ENCODE results near the gene ZNF385D.
"Not testable (repeated sequence)": the region's sequence is repeated elsewhere in the genome, so short reads cannot be mapped to it uniquely, and the experiment has no call there.

The ZNF385D gene

DNA sequence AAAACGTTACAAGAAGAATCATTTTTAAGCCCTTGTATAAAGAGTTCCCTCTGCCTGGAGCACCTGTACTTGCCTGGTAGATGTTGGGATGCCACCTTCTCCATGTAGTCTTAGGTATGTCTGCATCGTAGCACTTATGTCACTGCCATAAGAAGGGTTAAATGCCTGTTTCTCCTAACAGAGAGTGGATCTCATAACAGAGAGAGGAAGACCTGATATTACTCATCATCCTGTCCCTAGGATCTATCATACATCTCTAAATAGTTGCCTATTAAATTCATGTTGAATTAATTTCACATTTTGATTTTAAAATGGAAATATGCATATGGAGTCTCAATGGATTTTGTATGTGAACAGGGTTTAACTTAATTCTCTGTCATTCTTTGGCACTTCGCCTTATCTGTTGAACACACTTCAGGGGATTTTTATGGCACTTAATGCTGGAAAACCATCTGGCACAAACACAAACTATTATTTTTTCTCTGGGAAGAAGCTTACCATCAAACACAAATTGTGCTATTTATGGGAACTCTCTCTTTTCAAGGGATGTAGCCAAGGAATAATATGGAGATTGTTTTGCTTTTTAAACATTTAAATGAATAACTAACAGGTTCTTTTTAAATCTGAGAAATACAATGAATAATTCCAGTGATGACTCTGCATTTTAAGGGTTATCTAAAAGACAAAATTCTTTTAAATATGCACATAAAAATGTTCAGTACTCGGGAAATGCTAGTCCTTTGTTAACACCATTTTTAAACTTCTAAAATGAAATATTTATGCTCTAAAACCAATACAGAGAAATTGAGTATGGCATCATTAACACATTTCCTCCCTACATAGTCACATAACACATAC, 230.7 kb downstream of the ZNF385D start:
- DNase-seq (ENCODE audit: low read depth in 2 of 2): no peak

DNA sequence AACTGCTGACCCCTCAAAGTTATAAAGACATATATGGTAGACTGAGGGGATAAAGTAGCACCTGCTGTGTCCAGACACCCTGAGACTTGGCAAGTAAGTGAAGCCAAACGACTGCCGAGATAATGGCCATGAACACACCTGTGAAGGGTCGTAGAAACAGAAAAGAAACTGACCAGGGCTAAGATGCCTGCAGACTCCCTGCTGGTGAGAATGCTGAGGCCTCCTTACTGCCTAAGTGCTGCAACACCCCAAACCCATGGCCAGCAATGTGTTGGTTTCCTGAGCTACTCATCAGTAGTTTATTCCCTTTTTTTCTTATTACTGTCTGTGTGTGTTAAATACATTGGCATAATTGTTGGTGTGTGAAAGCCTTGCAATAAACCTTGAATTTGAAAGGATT, 233.8 kb downstream of the ZNF385D start:
- no peak for DNase-seq (ENCODE audit: low read depth in 2 of 2)

DNA sequence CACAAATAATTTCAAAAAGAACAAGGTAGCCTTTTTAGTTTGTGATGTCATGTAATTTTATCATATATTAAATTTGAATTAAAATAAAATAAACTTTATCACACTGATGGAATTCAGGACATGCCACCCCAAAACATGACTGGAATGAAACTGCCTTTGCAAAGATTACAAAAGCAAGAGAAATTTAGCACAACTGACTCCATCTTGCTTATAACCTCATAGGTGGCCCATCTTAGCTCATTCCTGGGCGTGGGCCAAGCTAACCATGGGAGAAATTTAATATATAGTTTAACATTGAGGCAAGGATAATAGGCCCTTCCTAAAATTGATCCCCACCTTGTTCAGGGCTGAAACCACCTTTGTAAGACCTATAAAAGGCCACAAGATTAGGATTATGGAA, 235.6 kb downstream of the ZNF385D start:
- no peak for DNase-seq (ENCODE audit: low read depth in 2 of 2)

DNA sequence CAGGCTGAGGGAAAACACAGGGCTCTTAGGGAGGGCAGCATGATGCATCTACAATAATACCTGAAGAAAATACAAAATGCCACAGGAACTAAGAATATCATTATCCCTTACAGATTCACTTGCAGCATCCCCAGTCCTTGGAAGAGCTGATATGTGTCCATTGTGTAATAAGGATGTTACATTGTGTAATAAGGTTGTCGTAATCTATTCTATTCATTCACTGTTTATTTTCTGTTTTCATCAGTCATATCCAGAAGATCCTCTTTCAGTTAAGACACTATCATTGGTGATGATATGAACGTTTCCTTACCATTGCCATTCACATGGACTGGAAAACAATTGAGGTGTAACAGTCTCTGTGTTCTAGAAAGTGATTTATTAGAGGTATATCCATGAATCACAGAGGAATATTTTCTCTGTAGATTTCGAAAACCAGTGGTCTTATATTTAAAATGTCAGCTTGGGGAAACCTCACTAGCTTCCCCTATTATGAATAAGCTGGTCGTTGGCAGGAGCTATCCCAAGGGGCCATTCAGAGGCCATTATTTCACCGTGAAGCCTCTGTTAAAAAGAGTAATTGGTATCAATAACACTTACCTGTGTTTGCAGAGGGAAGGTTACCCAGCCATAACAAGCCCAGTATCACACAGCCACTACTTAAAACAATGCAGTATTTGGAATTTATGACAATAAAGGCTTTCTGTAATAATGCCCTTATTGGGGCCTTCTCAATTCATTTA, 241.1 kb downstream of the ZNF385D start:
- no peak for DNase-seq (ENCODE audit: low read depth in 2 of 2)

DNA sequence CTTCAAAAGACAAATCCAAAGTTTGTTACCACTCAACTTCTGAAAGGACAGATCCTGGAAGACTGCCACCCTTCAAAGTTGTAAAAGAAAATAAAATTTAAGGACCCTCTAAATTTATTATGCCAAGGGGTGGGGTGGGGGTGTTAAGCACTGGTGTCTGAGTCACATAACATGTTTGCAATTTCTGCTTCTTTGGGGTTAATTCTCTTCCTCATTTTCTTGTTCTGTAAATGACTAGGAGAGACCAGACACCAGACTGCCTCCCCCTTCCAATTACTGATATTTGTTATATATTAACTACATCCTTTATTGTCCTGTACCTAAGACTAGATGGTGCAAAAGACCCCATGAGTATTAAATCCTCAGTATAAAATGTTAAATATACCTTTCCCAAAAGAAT, 242.8 kb downstream of the ZNF385D start:
- no peak for DNase-seq (ENCODE audit: low read depth in 2 of 2)

DNA sequence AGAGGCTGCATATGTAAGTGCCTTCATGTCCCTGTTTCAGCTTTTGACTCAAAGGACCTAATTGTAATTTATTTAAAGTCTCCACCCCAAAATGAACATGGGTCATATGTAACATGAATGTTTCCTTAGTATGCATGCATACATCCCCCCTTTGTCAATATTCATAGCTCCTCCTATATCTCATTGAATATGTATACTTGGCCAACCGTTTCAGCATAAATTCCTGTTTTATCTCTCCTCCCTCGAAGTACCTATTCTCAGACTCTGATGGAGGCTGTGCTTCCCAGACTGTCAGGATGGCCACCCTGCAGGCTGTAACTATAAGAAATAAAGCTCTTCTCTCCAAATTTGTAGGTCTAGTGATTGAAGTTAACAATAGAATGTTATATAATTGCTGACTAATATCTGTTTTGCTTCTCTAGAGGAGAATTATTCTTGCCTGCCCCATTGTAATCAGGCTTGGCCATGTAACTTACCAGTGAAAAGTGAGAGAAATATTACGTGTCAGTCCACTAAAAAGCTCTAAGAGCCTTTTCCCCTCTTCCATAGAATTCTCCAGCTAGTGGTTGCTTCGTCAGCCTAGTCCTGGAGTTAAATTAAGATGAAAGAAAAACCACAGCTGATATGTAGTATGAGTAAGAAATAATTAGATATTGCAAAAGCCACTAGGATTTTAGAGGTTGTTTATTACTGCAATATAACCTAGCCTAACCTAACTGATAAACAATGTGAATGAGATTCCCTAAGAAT, 245.1 kb downstream of the ZNF385D start:
- no peak for DNase-seq (ENCODE audit: low read depth in 2 of 2)

DNA sequence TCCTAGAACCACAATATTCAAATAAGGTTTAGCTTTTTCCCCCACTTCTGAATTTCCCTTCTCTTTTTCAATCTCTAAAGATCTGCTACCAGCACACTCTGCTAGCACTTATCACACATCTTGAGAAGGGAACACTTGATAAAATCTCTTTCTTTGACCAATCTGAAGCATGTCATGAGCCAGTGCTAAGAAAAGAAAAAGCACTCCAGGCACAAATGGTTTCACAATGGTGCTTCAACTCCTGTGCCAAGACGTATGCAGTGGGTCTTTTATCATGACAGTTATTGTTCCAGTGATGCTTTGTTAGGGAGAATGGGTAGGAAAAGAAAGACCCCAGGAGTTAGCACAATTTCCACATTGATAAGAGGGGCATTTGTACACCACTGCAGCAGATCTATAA, 248.4 kb downstream of the ZNF385D start:
- no peak for DNase-seq (ENCODE audit: low read depth in 2 of 2)

DNA sequence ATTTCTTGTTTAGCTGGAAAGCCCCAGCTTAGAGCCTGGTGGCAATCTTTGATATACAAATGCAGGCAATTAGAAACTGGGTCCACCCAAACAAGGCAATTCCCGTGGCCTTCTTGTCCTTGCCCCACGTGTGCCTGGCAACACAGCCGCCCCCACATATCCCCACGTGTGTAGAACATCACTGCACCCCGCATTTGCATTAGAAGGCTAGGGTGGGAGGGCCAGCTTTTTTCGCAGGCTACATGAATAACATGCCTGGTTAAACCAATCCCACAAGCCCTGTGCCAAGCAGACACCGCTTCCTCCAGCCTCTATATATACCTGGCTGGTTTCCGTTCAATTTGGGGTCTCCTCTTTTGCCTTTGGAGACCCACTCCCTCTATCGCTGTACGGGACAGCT, 250.2 kb downstream of the ZNF385D start:
- DNase-seq (ENCODE audit: low read depth in 2 of 2): no peak

DNA sequence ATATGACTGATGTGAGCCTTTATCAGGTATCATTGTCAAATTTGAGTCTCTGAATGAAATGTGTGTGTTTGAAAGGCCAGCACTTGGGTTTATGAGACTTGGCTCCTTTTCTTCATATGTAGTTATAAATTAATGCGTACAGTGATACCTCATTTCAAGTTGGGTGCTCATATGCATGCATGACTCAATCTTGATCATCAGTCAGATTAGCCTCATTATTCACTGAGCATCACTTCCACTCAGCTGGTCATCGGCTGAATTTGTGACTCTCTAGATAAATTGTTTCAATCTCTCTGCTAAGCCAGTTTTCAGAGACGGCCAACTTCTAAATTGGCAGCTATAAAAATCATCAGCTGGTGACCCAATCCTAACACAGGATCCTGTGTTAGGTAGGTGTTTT, 260.3 kb downstream of the ZNF385D start:
- DNase-seq (ENCODE audit: low read depth in 2 of 2): not testable (repeated sequence)

DNA sequence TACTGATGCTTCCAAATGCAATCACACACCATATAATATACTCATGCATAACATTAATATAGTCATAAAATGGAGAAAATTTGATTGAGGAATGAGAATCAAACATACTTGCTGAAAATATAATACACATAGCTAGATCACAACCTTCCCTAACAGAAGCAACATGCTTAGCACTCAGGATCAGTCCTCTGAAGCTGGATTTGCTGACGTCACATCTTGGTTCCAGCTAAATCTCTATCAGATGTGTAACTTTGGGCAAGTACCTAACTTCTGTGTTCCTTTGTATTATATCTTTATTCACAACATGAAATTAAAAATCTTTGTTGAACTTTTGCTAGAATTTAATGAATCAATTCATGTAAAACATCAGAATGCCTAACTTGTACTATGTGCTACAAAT, 263.5 kb downstream of the ZNF385D start:
- no peak for DNase-seq (ENCODE audit: low read depth in 2 of 2)

DNA sequence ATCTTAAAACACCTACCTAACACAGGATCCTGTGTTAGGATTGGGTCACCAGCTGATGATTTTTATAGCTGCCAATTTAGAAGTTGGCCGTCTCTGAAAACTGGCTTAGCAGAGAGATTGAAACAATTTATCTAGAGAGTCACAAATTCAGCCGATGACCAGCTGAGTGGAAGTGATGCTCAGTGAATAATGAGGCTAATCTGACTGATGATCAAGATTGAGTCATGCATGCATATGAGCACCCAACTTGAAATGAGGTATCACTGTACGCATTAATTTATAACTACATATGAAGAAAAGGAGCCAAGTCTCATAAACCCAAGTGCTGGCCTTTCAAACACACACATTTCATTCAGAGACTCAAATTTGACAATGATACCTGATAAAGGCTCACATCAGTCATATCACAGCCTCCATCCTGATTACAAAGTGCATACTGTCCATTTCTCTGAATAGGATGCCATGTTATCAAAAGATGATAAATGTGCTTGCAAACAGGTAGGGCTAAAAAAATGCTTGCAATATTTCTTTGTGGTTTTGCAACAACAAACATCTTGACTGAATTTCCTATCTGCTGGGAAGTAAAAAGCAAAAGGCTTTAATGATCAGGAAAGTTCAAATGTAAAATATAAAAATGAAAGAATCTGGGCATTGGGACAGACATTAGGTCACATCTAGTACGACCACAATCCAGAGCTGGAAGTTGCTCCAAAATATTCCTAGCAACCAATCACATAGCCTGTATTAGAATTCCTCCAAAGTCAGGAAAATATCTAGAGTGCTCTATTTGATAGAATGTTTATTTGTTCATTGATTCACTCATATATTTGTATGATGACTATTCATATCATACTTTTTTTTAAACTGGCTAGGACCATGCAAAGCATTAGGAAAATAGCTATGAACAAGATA, 264.7 kb downstream of the ZNF385D start:
- DNase-seq (ENCODE audit: low read depth in 2 of 2): not testable (repeated sequence)

DNA sequence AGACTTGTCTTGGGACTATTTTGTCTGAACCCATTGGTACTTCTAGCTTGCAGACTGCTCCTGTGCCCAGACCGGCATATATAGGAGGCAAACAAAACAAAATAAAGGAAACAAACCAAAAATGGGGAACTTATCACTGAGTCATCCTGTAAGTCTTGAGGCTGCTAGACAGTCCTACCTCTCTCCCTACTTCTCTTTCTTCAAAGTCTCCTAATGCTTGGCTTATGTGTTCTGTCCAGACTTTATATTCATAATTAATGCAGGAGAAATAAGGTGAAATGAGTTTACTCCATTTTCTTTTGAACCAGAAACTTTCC, 266.2 kb downstream of the ZNF385D start:
- DNase-seq (ENCODE audit: low read depth in 2 of 2): no peak

DNA sequence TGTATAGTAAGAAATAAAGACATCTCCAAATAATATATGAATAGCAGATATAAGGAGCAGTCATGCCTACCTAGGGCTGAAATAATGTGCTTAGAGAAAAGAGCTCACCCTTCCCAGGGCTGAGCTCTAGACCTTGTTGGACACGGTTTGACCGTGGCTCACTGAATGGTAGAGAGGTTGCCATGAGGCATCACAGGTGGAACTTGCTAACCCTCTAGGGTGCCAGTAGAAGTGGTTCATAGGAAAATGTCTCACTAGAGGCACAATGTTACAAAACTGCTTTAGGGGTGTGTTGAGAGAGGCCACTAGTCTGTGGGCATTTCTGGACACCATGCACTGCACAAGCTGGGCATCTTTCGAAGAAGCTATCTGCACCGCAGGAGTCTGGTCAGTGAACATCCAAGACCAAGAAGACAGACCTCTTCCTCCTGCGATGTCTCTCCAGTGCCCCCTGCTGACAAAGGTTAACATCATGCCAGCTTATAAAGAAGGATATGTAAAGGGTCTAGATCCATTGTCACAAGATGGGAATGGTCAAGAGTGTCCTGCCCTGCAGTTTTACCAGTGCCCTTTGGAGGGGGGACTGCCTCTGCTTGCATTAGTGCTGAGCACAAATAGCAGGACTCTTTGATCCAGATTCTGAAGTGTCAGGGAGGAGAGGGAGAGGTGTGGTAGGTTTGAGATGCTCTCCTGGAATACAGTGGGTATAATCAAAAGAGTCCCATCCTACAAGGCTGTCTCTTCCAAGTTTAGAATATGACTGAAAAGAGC, 266.8 kb downstream of the ZNF385D start:
- DNase-seq (ENCODE audit: low read depth in 2 of 2): no peak

DNA sequence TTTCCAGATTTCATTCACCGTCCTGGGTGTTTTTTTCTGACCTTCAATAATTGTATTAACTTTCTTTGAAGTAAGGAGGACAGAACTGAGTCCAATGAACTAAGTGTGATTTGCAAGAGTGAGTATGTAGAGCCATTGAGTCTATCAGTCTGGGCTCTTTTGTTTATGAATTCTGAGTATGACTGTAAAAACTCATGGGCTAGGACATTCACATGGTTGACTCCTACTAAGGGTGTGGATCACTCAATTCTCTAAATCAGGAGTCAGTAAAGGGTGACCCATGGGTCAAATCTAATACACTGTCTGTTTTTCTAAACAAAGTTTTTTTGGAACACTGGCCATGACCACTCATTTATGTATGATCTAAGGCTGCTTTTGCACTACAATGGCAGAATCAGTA, 269.0 kb downstream of the ZNF385D start:
- DNase-seq (ENCODE audit: low read depth in 2 of 2): no peak

DNA sequence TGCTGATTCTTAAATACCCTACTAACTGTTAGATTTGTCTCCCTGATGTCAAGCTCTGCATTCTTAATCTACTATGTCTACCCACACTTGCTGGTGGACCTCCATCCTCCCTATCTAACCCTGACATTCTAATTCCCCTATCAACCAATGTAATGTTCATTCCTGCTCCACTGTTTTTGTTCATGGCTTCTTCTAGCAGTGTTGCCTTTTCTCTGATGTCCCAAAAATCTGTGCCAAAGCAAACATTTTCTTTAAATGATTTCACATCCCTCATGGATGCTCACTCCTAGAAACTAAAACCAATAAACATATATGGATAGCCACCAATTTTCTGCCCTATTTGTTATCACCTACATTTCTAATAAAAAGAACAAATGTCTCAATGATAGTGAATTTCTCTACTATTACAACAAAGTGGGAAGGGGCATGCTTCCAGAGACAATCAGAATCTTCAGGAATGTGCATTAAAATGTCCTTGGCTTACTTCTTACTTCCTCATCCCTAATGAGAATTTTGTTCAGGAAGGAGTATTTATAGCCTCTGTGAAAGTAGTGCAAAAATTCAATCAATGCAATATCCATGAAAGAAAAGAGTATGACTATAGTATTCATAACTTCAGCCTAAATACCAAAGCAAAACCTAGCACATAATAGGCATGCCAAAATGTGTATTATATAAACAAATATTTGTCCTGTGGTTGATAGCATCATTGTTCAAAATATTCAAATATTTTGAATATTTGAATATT, 273.3 kb downstream of the ZNF385D start:
- no peak for DNase-seq (ENCODE audit: low read depth in 2 of 2)

DNA sequence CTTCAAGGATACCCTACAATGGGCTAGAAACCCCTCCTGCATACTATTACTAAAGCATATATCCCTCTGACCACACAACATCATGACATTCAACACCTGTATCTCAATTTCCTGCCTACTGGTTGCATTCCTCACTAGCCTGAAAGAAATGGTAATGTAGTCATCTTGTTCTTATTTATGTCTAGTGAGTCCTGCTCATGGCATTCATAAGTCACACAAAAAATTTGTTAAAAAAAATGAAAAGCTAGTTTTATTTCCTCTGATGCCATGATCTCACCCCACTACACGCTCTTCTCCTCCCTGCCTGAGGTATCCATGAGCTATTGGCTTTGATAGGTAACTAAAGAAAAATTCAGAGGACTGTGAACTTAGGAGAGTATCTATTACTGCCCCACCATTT, 284.5 kb downstream of the ZNF385D start:
- no peak for DNase-seq (ENCODE audit: low read depth in 2 of 2)

DNA sequence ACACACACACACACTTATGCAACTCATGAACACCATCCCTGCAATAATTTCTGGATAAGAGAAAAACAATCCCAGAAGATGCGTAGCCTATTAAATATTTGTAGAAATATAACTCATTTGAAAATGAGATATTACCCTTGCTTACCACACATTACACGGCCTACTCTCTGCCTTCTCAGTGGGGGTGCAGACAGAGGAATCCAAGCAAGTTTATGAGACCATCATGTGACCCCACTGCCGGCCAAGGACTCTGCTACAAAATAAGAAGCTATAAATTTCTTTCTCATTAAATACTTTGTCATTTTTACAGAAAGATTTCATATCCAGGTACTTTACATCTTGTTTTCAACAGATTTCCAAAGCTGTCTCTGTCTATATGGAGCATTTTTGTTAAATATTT, 286.3 kb downstream of the ZNF385D start:
- no peak for DNase-seq (ENCODE audit: low read depth in 2 of 2)

DNA sequence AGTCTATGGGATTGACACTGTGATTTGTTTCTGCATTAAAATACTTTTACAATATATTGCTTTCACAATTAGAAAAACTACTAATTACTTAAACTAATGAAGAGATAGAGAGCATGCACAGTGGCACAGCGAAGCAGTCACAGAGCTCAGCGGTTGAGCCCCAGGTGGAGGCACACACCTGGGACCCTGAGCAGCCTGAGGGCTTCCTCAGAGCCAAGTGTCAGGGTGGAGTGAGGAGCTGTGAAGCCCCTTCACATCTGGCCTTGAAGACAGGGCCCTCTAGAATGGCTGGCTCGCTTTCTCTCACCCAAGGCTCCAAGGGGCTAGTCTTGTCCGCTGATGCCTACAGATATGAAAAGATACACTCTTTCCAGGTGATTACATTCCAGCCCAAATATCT, 287.7 kb downstream of the ZNF385D start:
- no peak for DNase-seq (ENCODE audit: low read depth in 2 of 2)

DNA sequence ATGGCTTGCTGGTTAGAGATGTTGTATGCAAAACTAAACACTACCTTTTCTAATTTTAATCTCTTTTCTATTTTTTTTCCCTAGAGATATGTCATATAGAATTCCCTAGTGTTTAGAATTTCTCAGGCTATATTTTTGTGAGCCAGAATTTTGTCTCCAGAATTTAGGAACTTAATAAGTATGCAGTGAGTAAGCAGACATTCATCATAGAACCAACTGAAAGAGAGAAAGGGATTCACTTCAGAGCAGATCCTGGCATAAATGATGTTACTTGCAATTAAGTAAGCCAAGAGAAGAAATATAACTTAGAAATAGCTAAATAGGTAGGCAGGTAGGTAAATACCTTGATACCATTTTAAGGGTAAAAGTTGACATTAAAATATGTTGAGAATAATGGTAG, 288.9 kb downstream of the ZNF385D start:
- no peak for DNase-seq (ENCODE audit: low read depth in 2 of 2)

DNA sequence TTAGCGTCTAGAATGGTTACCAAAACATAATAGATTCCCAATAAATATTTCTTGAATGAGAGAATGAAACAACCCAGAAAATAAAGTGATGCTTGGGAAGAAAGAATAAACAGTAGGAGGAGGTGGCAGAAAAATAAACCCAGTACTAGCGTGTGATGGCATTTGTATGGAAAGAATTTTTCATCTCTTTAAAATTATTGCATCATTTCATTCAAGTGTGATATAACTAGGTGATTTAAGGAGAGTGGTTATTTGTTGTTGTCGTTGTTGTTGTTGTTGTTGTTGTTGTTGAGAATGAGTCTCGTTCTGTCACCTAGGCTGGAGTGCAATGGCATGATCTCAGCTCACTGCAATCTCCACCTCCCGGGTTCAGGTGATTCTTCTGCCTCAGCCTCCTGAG, 293.9 kb downstream of the ZNF385D start:
- no peak for DNase-seq (ENCODE audit: low read depth in 2 of 2)

Data from stimulated activated CD4-positive, alpha-beta T cell treated with anti-CD3 and anti-CD28 coated beads, Interleukin-15, amount 100 ng/mL, for 48 hours (primary cell).